CD4-positive, alpha-beta T cell treated with Interferon alpha-2 for 1 hour (primary cell): ENCODE results near the gene TRIM50.
"Not testable (repeated sequence)": the region's sequence is repeated elsewhere in the genome, so short reads cannot be mapped to it uniquely, and the experiment has no call there.

Experiments
- DNase-seq, 2 donors: peaks; one replicate each; pipeline ENCODE4 v3.0.0-alpha.2; 2020 to 2022

TRIM50 gene

DNA sequence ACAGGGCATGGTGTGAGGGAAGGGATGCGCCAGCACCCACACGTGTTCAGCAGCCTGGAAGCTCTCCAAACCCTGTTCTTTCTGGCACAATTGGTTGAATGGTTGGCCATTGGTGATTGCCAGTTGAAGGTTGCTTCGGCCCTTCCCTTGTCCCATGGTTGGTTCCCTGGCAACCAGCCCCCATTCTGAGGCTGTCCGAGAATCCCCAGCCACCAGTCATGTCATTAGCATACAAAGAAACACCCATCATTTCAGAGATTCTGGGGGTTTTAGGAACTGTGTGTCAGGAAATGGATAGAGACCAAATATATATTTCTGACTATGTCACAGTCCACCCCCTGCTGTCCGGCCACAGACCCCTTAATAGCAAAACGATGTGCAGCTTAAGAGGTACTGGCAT, 21.9 kb upstream of the TRIM50 start:
- no peak for DNase-seq

DNA sequence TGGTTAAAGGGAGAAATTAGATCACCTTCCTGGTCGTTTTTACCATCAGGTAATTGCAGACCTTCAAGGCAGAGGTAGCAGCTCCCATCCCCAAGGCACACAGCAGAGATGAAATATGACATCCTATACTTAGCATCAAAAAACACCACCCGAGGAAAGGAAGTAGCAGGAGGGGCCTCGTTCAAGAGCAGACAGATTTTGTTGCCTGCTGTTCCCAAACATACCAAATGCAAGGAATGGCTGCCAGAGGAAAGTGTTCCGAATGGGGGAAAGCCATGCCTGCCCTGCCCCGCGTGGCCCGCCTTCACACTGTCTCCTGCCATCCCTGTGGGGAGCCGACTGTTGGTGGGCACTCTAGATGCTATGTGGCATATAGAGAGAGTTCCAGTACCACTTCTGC, 18.1 kb upstream of the TRIM50 start:
- DNase-seq: no peak

DNA sequence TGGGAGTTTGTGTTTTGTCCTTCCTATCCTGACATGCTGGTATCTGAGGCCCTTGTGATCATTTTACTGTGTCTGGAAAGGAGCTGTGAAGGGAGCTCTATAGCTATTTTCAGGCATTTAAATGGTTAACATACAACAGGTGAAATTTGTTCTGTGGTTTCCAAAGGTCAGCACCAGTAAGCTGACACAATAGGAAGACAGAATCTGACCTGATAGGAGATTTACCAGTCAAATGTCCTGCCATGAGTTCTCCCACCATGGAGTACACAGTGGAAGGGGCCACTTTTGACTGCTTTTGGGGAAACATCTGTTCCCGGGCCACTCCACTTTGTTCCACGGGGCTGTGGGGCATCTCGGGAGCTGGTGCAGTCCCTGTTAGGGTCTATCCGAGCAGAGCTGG, 17.7 kb upstream of the TRIM50 start:
- no peak for DNase-seq

DNA sequence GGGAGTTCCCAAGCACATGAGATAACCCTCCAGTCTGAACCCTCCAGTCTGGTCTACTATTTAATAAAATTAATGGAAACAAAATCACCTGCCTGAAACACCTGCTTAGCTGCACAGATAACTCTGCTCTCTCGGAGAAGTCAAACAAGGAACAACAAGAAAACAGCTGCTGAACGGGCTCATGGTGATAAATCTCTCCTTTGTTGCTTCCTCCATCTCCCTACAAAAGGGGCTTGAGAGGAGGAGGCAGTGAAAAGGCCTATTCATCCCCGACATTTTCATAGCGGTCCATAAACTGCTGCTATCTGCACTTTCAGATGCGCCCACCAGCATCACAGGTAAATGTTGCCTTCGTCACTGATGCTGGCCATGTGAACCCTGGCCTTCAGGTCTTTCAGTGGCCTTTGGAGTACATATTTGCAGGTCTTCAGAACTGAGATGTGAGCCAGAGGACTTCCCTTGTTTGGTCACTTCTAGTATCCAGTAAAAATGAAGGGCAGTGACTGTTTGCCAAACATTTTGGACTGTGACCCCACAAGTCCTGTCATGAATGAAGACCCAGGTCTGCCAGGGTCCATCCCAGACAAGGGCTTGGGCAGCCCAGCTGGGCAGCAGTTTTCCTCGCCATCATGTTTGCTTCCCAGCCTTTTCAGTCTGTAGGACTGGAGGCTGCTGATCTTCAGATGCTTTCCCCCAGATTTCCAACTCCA, 15.9 kb upstream of the TRIM50 start:
- DNase-seq: no peak

DNA sequence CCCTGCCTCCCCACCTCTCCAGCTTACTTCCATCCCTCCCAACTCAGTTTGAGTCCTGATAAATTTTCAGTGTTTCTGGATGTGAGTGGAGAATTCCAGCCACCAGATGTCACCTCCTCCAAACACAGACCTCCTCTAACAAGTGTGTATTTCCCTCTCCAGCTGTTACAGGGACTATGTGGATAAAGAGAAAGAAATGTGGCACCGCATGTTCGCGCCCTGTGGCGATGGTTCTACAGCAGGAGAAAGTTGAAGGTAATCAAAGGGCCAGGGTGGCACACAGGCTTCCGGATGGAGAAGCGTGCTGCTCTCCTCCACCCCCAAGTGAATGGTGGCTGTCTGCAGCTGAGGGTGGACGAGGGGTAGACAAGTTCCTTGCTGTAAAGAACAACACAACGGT, 14.8 kb upstream of the TRIM50 start:
- DNase-seq: no peak

- DNase-seq: peak in 1 of 2 donors; percentile 11
Measured at GRCh38 chr7:73341877-73342276, 14.0 kb upstream of the TRIM50 start.

GRCh38 chr7:73340514-73340913, 12.6 kb upstream of the TRIM50 start:
- no peak for DNase-seq

DNA sequence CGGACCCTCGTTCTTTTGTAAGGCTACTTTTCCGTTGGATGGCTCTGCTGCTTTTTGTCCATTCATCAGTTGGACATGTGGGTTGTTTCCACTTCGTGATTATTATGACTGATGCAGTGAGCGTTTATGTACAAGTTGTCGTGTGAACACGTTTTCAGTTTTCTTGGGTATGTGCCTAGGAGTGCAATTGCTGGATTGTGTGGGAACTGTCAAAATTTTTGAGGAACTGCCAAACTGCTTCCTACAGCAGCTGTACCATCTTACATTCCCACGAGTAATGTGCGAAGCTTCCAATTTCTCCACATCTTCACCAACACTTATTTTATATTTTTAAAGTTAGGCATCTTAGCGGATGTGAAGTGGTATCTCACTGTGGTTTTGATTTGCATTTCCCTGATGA, 10.4 kb upstream of the TRIM50 start:
- no peak for DNase-seq

- DNase-seq: no peak
Measured at GRCh38 chr7:73332447-73332846, 4.6 kb upstream of the TRIM50 start.

- DNase-seq: no peak
Measured at GRCh38 chr7:73330772-73331171, 2.9 kb upstream of the TRIM50 start.

GRCh38 chr7:73329861-73330581, 2.1 kb upstream of the TRIM50 start:
- no peak for DNase-seq

- no peak for DNase-seq
Measured at GRCh38 chr7:73328696-73329095, 814 bp upstream of the TRIM50 start.

DNA sequence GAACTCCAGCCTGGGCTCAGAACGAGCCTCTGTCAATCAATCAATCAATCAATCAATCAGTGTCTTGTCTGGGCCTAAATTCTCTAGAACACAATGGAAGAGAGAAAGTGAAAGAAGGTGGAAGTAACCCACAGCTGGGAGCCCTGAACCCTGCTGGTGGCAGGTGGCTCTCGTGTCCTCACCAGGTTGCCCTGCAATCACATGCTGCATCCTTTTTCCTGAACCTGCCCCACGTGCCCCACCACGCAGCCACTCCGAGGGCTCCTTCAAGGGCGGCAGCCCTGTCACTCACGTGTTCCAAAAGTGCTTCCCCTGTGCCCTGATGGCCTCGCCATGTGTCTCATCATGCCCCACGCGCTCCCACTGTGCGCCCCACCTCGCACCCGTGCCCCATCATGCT, 433 bp downstream of the TRIM50 start:
- not testable (repeated sequence) for DNase-seq

- DNase-seq: not testable (repeated sequence)
Measured at GRCh38 chr7:73325424-73325823, 2.5 kb downstream of the TRIM50 start.

GRCh38 chr7:73324081-73324845, 3.6 kb downstream of the TRIM50 start:
- peak; percentile 31 to 55 for DNase-seq

- not testable (repeated sequence) for DNase-seq
Measured at GRCh38 chr7:73323434-73324080, 4.3 kb downstream of the TRIM50 start.

- not testable (repeated sequence) for DNase-seq
Measured at GRCh38 chr7:73320009-73320408, 7.9 kb downstream of the TRIM50 start.

DNA sequence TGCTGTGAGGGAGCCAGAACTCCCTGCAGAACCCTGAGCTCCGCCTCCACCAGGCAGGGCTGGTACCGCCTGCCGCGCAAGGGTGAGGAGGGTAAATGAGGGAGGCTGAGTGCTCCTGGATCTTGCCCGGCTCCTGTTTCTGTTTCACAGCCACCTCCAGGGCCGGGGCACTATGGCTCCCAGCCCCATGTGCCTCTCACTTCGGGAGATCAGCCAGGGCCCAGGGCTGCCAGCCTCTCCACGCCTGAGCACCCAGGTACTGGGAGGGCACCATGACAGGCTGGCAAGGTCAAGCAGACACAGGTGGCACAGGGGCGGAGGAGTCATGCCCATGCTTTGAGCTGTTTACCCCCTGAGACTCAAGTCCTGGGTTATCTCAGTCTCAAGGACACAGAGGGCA, 8.3 kb downstream of the TRIM50 start:
- not testable (repeated sequence) for DNase-seq

DNA sequence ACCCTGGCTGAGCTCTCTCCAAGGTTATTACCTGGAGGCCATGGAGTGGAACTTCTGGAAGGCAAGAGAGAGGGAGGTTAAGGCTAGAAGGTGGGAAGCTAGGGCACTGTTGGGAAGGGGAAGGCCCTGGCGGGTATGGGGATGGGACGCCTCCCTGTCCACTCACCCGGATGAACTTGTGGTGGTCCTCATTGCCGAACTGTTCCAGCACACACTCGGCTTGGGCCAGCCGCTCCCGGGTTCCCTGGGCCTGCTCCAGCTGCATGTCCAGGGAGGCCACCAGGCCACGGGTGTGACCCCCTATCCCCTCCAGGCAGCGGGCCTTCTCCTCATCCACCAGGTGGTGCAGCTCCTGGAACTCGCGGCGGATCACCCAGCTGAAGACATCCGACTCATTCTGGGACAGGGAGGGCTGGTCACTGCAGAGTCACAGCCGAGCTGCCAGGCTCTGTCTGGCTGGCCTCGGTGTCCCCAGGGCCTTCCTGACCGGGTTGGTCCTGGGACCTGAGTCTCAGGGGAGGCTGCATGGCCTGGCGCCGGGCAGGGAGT, 9.2 kb downstream of the TRIM50 start:
- DNase-seq: not testable (repeated sequence)

- no peak for DNase-seq
Measured at GRCh38 chr7:73316521-73316920, 11.4 kb downstream of the TRIM50 start.

GRCh38 chr7:73314271-73314670, 13.6 kb downstream of the TRIM50 start:
- no peak for DNase-seq

DNA sequence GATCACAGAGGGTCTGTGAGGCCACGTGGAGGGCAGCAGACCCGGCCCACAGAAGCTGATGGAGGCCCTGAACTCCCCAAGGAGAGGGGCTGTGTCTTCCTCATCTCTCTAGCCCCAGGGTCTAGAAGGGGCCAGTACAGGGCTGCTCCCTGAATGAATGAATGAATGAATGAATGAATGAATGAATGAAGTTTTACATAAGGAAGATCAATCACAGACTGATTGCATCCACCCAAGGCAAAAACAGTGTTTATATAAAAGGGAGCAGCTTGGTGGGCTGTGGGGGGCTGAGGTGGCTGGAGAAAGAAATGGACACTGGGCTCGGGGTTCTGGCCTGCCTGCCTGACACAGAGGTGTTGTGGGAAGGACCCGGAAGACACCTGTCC, 14.4 kb downstream of the TRIM50 start:
- no peak for DNase-seq
